Measurements from ENCODE around the gene PSMC5. TPM values are rescaled to one million over a fixed set of nuclear protein-coding genes. Genes with fewer than 3 reads are reported as not detected.

Gene PSMC5
- total RNA-seq, 6 experiments from 2014 or later: 156 to 206 (median 179) TPM

- H3K9me3 Mint-ChIP-seq: no peaks in the 10 kb centered on the region; the same call in 1 of the 2 replicates
- DNase-seq: no peak
- H3K27ac Mint-ChIP-seq: 0 out of 2 replicates have a peak overlapping the region, but pooled peaks have one; percentile 12
- peaks cover 80% of the 10 kb centered on the region for H3K36me3 Mint-ChIP-seq (ENCODE audit: low read depth)
- no peak for TF ChIP-seq CTCF (IDR thresholded peaks at IDR 0.05)
- H3K4me1 Mint-ChIP-seq (ENCODE audit: low read depth): peaks cover 24% of the 10 kb centered on the region
- H3K27me3 Mint-ChIP-seq (ENCODE audit: insufficient read depth): peaks cover 14% of the 10 kb centered on the region
- no peak overlapping the region for H3K4me3 Mint-ChIP-seq
These were observed 4.7 kb upstream of the PSMC5 start for GRCh38 chr17:63822537-63822936.

- DNase-seq: no peak
- Mint-ChIP-seq H3K36me3 (ENCODE audit: low read depth) (peaks cover 77% of the 10 kb centered on the region), H3K4me3 (peak overlapping the region; percentile 23; the same call in 1 of the 2 replicates), H3K9me3 (no peaks in the 10 kb centered on the region; the same call in 1 of the 2 replicates), H3K27ac (peak overlapping the region; percentile 31), H3K4me1 (ENCODE audit: low read depth) (peaks cover 34% of the 10 kb centered on the region), H3K27me3 (ENCODE audit: insufficient read depth) (peaks cover 14% of the 10 kb centered on the region)
- TF ChIP-seq CTCF (IDR thresholded peaks at IDR 0.05): no peak
These were observed 3.4 kb upstream of the PSMC5 start for GRCh38 chr17:63823659-63824331.

GRCh38 chr17:63824362-63824761 is 2.9 kb upstream of the PSMC5 start:
- TF ChIP-seq CTCF (IDR thresholded peaks at IDR 0.05): no peak

GRCh38 chr17:63826468-63827001 is 696 bp upstream of the PSMC5 start:
- H3K4me3 Mint-ChIP-seq: peak overlapping the region; percentile 97
- H3K27ac Mint-ChIP-seq: peak overlapping the region; percentile 100
- H3K36me3 Mint-ChIP-seq (ENCODE audit: low read depth): peaks cover 76% of the 10 kb centered on the region
- no peaks in the 10 kb centered on the region; the same call in 1 of the 2 replicates for H3K9me3 Mint-ChIP-seq
- TF ChIP-seq CTCF (IDR thresholded peaks at IDR 0.05): 0 out of 2 replicates have a peak, but pooled peaks have one; percentile 9
- peak; percentile 18 for DNase-seq
- H3K4me1 Mint-ChIP-seq (ENCODE audit: low read depth): peaks cover 46% of the 10 kb centered on the region
- peaks cover 8% of the 10 kb centered on the region for H3K27me3 Mint-ChIP-seq (ENCODE audit: insufficient read depth)

More at GRCh38 chr17:63824362-63824761, 2.9 kb upstream of the PSMC5 start:
- Mint-ChIP-seq H3K27me3 (ENCODE audit: insufficient read depth) (peaks cover 14% of the 10 kb centered on the region), H3K36me3 (ENCODE audit: low read depth) (peaks cover 73% of the 10 kb centered on the region), H3K27ac (peak overlapping the region; percentile 25), H3K4me1 (ENCODE audit: low read depth) (peaks cover 40% of the 10 kb centered on the region), H3K9me3 (no peaks in the 10 kb centered on the region; the same call in 1 of the 2 replicates), H3K4me3 (peak overlapping the region; percentile 30; the same call in 1 of the 2 replicates)
- no peak for DNase-seq

- DNase-seq: no peak
- peak; percentile 32; the same call in 1 of the 2 replicates for TF ChIP-seq CTCF (IDR thresholded peaks at IDR 0.05)
- peak overlapping the region; percentile 97 for H3K4me3 Mint-ChIP-seq
- H3K27me3 Mint-ChIP-seq (ENCODE audit: insufficient read depth): peaks cover 8% of the 10 kb centered on the region
- H3K9me3 Mint-ChIP-seq: no peaks in the 10 kb centered on the region; the same call in 1 of the 2 replicates
- peaks cover 46% of the 10 kb centered on the region for H3K4me1 Mint-ChIP-seq (ENCODE audit: low read depth)
- peak overlapping the region; percentile 100 for H3K27ac Mint-ChIP-seq
- peaks cover 70% of the 10 kb centered on the region for H3K36me3 Mint-ChIP-seq (ENCODE audit: low read depth)
These were observed 580 bp downstream of the PSMC5 start for GRCh38 chr17:63827801-63828221.

Data from HFFc6 (cell line).